GM08714 (cell line): ENCODE results near the gene FAM9C.
A peak's percentile ranks its signal among the peaks of the same experiment; 100 is the strongest.

ENCODE experiments used
- H3K4me3 ChIP-seq: fragments of 200-500 bp; sonication (Bioruptor generic); 2 replicates; pipeline ENCODE4 v1.5.1; 2014; ENCODE audit warnings: mild to moderate bottlenecking, low read length, inconsistent platforms
- ZNF274 ChIP-seq: IDR thresholded peaks from 2 replicates; pipeline ENCODE4 v1.6.1; 2012; ENCODE audit warnings: mild to moderate bottlenecking, low read depth, low read length

Gene FAM9C

DNA sequence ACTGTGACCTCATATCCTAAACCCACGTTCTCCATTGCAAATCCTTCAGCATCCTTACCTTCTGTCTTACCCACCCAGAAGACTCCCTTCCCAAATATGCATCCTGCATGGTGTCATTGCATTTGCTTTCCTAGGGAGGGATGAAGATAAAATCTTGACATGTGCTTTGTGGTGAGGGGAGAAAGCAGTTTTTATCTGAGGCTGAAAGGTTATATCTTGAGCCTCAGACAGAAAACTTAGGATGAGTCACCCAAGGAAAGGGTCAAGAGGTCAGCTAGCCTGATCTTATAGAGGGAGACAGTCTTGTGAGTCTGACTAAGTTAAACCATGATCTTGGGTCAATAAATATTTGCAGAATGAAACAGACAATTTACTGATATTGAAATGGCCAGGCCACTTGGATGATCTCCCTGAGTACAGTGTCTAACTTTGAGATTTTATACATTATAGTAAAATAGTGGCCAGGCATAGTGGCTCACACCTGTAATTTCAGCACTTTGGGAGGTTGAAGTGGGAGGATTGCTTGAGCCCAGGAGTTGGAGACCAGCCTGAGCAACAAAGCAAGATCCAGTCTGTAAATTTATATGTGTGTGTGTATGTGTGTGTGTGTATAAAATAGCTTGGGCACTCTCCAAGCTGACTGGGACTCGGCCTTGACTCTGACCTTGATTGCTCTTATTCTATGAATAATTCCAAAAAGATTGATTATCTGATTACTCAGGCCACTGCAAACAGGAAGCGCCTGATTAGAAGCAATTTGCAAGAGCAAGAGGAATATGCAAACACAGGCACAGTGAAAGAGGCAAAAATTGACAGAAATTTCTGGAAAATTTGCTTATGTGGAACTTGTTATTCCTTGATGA lies 15.4 kb upstream of the FAM9C start:
- H3K4me3 ChIP-seq: no peak overlapping the region
- TF ChIP-seq ZNF274: no peak

DNA sequence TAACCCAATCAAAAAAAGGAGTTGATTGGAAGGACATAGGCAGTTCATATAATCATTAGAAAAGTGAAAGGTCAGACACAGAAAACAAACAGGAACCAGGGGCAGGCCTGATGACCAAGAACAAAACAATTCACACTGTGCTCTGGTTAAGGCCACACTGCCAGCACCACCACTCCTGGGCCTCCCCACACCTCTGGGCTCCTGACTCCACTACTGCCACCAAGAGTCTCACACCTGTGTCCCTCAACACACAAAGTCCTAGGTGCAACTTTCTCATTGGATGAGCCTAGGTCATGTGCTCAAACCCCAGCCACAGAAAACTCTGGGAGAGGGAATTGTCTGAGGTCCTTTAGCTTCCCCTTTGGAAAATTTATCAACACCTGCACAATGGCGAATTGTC lies 11.1 kb upstream of the FAM9C start:
- no peak for TF ChIP-seq ZNF274
- no peak overlapping the region for H3K4me3 ChIP-seq

DNA sequence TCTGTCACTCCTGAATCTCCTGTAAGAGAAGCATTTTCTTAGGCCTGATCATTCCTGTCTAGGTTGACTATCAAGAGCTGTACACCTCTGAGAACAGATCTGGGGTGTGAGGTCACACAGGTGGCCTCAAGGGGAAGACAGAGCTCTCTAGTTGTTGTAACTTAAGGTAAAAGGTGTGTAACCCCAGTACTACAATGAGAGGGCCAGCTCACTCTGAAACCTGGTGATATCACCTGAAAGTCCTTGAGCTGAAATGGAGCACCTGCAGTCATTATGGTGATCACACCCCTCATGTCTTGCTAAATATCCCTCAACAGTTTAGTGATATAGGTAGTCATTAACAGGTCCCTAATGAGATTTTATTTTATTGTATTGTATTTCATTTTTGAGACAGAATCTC lies 8.8 kb upstream of the FAM9C start:
- no peak for TF ChIP-seq ZNF274
- H3K4me3 ChIP-seq: no peak overlapping the region

DNA sequence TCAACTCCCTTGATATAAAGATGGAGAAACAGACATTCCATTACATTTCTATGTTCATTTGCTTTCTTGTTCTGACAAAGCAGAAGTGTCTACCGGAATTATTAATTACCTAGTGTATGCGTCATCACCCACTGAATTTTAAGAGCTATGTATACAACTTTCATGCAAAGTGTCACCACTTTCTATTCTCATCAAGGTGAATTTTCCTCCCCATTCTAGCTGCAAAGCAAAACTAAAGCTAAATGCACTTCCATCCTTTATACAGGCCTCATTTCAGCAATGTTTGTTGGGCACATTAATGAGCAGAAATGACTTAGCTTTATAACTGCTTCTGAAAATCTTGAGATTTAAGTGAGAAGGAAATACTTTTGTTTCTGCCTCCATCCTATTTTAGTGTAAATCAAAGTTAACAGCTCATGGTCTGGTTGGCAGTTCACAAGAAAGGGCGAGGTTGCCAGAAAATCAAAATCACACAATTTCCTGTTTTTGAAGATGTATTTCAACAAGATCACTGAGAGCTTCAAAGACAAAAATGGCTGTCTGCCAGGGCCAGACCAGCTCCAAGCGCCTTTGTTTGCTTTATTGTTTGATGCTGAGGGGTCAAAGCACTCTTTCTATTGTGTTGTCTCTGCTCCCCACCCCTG lies 7.2 kb upstream of the FAM9C start:
- TF ChIP-seq ZNF274: no peak
- no peak overlapping the region for H3K4me3 ChIP-seq

DNA sequence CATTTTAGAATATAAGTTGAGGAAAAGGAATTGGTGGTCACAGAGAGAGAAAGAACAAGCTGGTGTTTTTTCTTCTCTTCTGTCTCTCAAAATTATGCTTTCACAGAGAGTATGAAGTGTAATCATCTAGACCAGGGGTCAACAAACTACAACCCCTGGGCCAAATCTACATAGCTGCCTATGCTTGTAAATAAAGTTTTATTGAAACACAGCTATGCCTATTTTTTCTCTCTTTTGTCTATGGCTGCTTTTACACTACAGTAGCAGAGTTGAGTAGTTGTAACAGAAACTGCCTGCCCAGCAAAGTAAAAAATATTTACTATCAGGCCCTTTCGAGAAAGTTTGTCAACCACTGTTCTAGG lies 6.7 kb upstream of the FAM9C start:
- no peak overlapping the region for H3K4me3 ChIP-seq
- TF ChIP-seq ZNF274: no peak

DNA sequence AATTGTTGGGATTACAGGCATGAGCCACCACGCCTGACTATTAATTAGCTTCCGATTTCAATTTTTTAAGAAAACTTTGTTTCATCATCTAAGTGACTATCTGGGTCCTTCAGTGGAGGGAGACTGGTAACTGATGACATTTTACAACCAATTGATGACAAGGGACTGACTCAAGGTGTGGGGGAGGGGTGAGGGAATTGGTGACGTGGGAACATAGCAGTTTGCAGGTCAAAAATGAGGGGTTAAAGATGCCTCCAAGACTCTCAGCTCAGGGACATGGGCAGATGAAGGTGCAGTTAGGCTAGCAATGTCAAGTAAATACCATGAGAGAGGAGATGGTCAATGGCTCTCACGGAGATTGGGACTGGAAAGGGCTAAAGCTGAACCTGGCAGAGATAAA lies 5.7 kb upstream of the FAM9C start:
- H3K4me3 ChIP-seq: no peak overlapping the region
- no peak for TF ChIP-seq ZNF274

DNA sequence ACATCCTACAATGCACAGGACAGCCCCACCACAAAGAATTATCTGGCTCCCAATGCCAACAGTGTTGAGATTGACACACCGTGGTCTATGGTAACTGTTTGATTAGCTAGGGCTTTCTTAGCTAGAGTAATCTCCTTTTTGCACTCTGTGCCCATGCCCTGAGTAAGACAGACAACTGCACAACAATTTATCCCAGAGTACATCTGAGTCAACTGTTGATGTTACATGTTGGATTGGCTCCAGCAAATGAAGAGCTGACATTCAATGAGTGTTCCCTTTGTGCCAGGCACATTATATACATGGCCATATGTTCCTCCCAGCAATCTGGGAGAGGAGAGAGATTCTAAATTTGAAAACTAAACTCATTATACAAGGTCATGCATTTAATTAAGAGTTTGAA lies 3.9 kb upstream of the FAM9C start:
- H3K4me3 ChIP-seq: no peak overlapping the region
- no peak for TF ChIP-seq ZNF274

DNA sequence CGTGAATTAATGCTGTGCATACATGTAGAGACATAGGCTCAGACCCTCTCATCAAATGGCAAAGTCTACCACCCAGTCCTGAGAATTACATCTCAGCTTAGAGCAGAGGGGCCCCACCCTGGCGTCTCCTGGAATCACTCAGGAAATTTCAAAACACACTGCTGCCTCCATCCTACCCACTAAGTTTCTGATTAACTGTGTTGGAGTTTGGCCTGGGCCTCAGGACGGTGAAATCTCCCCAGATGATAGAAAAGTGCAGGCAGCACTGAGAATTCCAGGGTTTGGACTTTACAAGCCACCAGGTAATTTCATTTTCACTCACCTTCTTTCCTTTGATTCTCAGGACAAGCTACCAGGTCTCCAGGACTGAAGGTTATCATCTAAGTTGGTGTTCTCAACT lies 3.3 kb upstream of the FAM9C start:
- no peak overlapping the region for H3K4me3 ChIP-seq
- no peak for TF ChIP-seq ZNF274

DNA sequence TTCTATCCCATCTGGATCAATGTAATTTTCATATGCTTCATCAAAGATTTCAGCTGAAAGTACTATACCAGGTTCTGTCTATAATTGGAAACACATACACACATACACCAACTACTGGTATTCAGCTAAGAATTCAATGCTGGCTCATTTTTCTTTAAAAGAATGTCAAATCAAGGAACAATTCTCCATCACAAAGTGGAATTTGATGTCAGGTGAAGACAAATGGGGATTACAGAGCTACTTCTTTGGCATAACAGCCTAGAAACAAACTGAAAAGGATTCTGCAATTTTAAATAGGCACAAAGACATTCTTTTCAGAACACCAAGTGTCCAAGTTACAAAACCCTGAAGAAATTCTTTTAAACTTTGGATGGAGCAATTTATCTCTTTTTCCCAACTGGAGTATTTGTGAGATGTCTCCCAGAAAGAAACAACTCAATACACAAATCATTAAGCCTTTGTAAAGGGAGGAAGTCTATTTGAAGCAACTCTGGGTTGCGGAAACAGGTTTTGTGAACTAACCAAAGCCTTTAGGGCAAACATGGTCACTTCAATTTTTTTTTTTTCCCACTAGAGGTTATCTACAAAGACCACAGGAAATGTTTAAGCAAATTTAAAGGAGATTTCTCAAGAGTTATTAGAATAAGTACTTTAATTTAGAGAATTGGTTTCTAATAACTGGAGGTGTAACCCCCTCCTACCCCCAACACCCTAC lies 1.9 kb upstream of the FAM9C start:
- no peak for TF ChIP-seq ZNF274
- no peak overlapping the region for H3K4me3 ChIP-seq

DNA sequence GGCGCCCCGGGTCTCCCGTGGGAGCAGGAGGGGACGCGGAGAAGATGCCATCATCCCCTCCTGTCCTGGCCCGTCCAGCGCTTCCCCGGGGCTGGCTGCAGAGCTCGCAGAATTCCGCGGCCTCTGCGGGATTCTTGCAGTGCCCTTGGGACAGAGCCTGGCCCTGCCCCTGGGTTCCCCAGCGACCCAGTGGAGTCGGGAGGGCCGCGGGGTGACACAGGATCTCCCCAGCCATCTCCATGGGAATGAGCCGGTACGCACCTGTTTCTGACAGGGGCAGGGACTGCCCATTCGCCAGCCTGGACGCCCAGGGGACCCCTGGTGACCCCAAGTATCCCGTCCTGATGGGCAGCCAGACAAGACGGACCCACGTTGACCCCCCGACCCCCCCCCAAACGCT lies 482 bp downstream of the FAM9C start:
- no peak for TF ChIP-seq ZNF274
- no peak overlapping the region for H3K4me3 ChIP-seq

DNA sequence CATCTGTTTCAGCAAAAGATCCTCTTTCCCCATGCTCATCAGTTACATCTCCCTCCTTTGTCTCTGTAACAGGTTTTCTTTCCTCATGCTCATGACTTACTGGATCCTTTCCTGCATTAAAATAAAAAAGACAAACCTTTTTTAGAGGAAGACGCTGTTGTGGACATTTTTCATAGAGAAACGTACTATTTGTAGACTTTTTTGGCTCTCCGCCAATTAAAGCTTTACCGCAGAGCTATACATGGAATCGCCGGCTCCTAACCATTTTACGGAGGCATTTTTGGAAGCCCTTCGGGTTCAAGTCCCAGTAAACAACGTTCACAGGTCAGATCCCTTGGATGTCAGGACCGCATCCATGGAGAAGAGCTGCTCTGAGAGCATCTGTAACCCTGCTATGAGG lies 1.3 kb downstream of the FAM9C start:
- TF ChIP-seq ZNF274: no peak
- no peak overlapping the region for H3K4me3 ChIP-seq

DNA sequence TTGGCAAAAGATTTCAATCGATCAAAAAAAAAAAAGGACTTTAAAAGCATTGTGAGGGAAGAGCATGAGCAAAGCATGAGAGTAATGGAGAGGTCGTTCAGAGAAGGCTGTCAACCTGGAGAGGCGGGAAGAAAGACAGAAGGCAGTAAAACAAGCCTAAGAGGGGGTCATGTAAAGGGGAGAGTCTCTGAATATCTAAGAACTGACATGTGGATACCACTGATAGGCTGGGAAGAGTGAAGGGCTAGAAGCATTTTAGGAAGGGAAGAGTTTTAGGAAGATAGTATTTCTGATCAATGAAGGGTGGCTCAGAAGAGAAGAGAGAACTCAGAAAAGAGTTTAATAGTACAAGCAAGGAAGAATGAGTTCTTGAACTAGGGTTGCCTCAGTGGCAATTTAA lies 7.5 kb downstream of the FAM9C start:
- TF ChIP-seq ZNF274: no peak
- H3K4me3 ChIP-seq: no peak overlapping the region

DNA sequence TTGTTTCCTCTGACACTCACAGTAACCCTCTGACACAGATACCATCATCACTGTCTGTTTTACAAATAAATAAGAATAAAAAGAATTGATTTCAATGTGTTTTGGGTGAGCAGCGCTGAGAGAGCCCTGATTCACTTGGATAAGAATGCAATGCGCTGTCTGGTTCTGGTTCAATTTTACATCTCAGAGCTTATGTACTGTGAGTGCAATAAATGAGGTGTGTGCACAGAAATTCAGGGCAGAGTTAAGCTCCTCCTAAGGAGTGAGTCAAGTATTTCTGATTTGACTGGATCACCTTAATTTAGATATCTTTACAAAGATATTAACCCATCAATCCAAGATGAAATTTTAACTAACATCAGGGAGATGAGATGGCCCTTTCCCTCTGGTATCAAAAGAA lies 11.2 kb downstream of the FAM9C start:
- H3K4me3 ChIP-seq: no peak overlapping the region
- TF ChIP-seq ZNF274: no peak

DNA sequence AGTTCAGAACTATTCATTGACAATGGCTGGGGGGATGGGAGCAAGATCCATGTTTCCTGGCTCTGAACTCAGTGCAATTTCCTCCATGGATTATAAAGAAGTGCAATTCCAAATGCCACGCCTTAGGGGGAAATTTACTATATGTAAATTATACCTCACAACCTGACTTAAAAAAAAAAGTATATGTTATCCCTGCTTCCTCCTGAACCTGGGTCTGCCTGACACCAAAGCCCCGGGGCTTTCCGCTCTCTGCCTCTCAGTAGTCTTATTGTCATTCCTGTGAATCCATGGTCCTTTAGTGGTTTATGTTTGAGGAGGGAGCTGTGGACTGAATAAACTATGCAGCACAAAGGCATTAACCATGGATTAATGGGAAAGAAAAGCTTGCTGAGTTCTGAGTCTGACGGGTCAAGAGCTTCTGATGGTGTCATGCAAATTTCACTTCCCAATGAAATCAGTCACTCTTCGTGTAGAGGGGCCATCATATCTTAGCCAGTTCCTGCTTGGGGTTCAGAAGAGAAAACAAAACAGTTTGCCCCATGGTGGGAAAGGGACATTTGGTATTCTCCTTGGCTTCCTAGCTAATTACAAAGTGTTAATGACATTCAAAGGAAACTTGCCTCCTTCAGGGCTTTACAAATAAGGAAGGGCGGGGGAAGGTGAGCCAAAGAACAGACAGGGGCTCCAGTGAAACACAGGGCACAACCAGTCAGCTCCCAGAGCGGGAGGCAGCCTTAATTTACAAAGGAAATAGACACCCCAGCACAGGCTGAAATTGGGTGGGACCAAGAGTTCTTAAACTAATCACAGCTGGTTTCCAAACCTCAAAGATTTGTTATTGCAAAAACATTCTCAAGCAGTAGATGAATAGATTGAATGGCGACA lies 14.3 kb downstream of the FAM9C start:
- peak overlapping the region; percentile 36; the same call in 1 of the 2 replicates for H3K4me3 ChIP-seq
- no peak for TF ChIP-seq ZNF274
